HCEC 1CT (cell line): Measurements from ENCODE around the gene OGN.

ENCODE experiments used
- DNase-seq: peaks from one replicate; pipeline ENCODE4 v3.0.0-alpha.2; 2017

The OGN gene

GRCh38 chr9:92402826-92403745 lies 1.3 kb downstream of the OGN start:
- DNase-seq, result no peak

- no peak for DNase-seq
Measured at GRCh38 chr9:92402360-92402759, 2.0 kb downstream of the OGN start.

GRCh38 chr9:92397853-92398252 lies 6.5 kb downstream of the OGN start:
- no peak for DNase-seq

- DNase-seq, result no peak
Measured at GRCh38 chr9:92395617-92396016, 8.8 kb downstream of the OGN start.

GRCh38 chr9:92393686-92394085 lies 10.7 kb downstream of the OGN start:
- DNase-seq, result no peak

GRCh38 chr9:92392690-92393089 lies 11.7 kb downstream of the OGN start:
- DNase-seq, result peak; percentile 19

- DNase-seq, result peak; percentile 14
Measured at GRCh38 chr9:92385953-92386352, 18.4 kb downstream of the OGN start.

- no peak for DNase-seq
Measured at GRCh38 chr9:92385477-92385876, 18.9 kb downstream of the OGN start.

- DNase-seq, result peak; percentile 33
Measured at GRCh38 chr9:92385001-92385400, 19.4 kb downstream of the OGN start.

- DNase-seq, result peak; percentile 80
Measured at GRCh38 chr9:92384375-92384774, 20.0 kb downstream of the OGN start.

GRCh38 chr9:92381775-92382174 lies 22.6 kb downstream of the OGN start:
- no peak for DNase-seq

- DNase-seq, result no peak
Measured at GRCh38 chr9:92380603-92381002, 23.8 kb downstream of the OGN start.

GRCh38 chr9:92378865-92379560 lies 25.4 kb downstream of the OGN start:
- no peak for DNase-seq

GRCh38 chr9:92377876-92378275 lies 26.5 kb downstream of the OGN start:
- DNase-seq, result no peak

- no peak for DNase-seq
Measured at GRCh38 chr9:92373167-92373566, 31.2 kb downstream of the OGN start.

- no peak for DNase-seq
Measured at GRCh38 chr9:92369075-92369474, 35.3 kb downstream of the OGN start.

- DNase-seq, result no peak
Measured at GRCh38 chr9:92360083-92360482, 44.3 kb downstream of the OGN start.

- no peak for DNase-seq
Measured at GRCh38 chr9:92359394-92359995, 44.9 kb downstream of the OGN start.

GRCh38 chr9:92353051-92353450 lies 51.3 kb downstream of the OGN start:
- no peak for DNase-seq

- DNase-seq, result no peak
Measured at GRCh38 chr9:92350740-92351133, 53.6 kb downstream of the OGN start.

GRCh38 chr9:92349771-92350739 lies 54.3 kb downstream of the OGN start:
- DNase-seq, result peak; percentile 33

GRCh38 chr9:92345582-92345981 lies 58.8 kb downstream of the OGN start:
- DNase-seq, result no peak
